ENCODE results near the gene TNRC6C.
A peak's percentile ranks its signal among the peaks of the same experiment; 100 is the strongest.

TNRC6C gene

DNA sequence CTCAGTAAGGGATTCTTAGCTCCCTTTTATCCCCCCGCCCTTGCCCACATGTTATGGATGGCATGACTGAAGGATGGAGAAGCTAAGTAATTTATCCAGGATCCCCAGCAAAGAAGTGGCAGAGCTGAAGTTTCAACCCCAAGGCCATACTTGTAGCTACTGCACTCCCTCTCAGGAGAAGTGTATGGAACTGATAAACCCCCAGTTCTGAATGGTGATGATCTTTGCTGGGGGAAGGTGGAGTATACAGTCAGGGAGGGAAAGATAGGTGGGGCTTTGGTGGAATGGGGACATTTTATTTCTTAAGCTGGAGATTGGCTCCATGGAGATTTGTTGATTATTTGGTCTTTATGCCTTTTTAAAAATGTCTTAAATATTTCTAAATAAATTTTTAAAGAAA is 58.3 kb downstream of the TNRC6C start:
- no peak for DNase-seq

- peak; percentile 53 for DNase-seq
Observed at GRCh38 chr17:78019367-78019975, 61.0 kb downstream of the TNRC6C start.

DNA sequence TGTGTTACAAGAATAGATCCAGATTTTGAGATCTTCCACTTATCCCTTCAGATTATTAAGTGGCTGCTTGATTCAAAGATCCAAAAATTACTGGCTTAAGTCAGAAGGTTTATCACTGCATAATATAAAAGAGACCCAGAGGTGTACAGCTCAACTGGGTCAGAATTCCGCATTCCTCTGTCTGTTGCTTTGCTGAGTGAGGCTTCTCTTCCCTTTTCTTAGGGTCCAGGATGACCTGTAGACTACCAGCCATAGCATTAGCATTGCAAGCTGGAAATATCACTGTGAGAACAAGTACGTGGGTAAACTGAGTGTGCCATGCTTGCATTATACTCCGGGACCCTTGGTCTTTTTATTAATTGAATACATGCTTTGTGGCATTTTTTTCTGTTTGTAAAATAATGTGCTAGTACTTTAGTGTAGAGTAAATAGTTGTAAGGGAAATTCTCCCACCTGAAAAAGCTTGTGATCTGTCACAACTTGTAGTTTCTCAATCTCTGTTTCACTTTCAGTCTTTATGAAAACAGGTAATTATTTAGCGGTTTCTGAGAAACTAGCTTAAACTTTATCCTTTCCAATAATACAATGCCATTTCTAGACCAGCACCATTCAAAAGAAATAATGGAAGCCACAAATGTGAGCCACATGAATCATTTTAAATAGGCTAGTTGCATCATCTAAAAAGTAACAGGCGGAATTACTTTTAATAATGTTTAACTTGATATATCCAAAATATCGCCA is 61.6 kb downstream of the TNRC6C start:
- DNase-seq = no peak

- no peak for DNase-seq
Observed at GRCh38 chr17:78020717-78021108, 62.2 kb downstream of the TNRC6C start.

- DNase-seq = peak; percentile 73
Observed at GRCh38 chr17:78022425-78022824, 63.9 kb downstream of the TNRC6C start.

- no peak for DNase-seq
Observed at GRCh38 chr17:78023042-78023441, 64.5 kb downstream of the TNRC6C start.

DNA sequence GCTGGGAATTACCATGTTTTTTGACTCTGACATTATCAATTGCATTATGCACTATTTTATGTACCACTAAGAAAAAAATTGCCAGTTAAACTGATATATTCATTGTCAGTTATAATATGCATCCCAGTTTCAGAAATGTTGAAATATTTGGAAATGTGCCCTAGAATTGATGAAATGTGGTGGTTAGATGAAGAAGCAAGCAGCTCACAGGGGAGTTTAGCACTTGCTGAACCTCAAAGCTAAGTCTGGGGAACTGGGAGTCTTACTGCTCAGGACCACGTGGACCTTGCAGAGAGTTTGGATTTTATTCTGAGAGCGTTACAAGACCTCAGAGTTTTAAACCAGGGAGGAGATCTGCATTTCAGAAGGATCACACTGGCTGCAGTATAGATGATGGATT is 67.9 kb downstream of the TNRC6C start:
- peak; percentile 40 for DNase-seq

GRCh38 chr17:78027121-78027520 is 68.6 kb downstream of the TNRC6C start:
- DNase-seq = no peak

- no peak for DNase-seq
Observed at GRCh38 chr17:78029697-78030096, 71.2 kb downstream of the TNRC6C start.

DNA sequence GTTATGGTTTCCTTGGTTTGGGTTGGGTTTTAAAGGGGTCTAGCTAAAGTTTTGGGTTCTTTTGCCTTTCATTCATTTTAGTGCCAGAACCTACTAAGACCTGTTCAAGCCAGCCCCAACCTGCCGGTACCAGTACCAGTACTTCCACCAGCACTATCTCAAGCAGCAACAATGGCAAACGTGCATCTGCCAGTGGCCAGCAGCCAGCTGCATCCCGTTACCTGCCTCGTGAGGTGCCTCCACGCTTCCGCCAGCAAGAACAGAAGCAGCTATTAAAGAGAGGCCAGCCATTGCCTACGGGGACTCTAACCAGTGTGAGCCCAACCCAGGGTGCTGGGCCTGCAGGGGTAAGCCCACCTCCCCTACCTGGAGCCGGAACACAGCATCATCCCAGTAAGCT is 72.9 kb downstream of the TNRC6C start:
- DNase-seq = no peak

DNA sequence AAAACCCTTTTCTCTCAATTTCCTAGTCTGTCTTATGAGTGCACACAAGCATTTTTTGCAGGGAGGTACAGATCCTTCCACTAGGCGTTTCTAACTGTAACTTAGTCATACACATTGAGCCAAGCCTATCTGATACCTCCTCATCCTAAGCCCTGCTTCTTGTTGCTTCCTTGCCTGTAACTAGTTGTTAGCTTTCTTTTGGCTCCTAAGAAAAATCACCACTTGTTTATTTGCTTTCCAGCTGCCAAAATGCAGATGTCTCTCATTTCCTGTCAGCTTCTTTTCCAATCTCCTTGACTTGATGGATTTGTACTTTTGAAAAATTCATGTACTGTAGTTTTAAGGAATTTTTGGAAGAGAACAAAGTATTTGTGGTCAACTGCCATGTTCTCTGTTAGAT is 73.7 kb downstream of the TNRC6C start:
- peak; percentile 66 for DNase-seq

DNA sequence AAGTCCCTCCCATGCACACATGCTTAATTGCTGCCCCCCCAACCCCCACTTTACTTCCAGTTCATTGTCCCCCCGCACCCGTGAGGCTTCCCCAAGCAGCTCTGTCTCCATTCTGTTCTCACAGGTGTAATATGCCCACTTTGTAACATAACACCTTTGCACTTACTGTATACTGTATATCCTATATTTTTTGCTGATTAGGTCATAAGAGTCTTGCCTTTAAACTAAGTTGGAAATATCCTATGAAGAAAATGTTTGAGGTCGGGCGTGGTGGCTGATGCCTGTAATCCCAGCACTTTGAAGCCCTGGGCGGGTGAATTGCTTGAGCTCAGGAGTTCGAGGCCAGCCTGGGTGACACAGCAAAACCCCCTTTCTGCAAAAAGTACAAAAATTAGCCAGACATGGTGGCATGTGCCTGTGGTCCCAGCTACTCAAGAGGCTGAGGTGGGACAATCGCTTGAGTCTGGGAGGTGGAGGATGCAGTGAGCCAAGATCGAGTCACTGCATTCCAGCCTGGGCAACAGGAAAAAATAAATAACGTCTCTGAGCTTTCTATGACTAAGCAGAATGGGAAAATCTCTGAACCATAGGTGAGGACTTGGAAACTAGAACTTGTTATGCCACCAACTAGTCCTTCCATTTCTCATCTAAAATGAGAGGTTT is 76.1 kb downstream of the TNRC6C start:
- peak; percentile 67 for DNase-seq

GRCh38 chr17:78037280-78037679 is 78.8 kb downstream of the TNRC6C start:
- DNase-seq = no peak

- DNase-seq = no peak
Observed at GRCh38 chr17:78038748-78039288, 80.3 kb downstream of the TNRC6C start.

DNA sequence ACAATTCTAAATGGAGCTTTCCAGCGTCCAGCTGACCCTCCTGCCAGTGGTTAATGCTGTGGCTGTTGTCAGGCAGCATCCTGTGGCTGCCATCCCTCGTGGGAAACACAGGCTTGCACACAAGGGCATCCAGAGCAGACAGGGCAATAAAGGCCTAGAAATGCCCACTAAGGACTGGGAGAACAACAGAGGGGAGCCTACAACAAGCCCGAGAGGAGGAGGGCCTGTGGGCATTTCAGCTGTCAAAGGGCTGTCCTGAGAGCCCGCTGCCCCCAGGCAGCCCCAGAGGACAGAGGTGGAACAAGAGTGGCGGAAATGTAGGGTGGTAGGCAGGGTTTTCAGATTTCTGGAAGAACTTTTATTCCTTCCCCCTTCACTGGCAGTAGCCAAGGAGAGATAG is 81.1 kb downstream of the TNRC6C start:
- no peak for DNase-seq

DNA sequence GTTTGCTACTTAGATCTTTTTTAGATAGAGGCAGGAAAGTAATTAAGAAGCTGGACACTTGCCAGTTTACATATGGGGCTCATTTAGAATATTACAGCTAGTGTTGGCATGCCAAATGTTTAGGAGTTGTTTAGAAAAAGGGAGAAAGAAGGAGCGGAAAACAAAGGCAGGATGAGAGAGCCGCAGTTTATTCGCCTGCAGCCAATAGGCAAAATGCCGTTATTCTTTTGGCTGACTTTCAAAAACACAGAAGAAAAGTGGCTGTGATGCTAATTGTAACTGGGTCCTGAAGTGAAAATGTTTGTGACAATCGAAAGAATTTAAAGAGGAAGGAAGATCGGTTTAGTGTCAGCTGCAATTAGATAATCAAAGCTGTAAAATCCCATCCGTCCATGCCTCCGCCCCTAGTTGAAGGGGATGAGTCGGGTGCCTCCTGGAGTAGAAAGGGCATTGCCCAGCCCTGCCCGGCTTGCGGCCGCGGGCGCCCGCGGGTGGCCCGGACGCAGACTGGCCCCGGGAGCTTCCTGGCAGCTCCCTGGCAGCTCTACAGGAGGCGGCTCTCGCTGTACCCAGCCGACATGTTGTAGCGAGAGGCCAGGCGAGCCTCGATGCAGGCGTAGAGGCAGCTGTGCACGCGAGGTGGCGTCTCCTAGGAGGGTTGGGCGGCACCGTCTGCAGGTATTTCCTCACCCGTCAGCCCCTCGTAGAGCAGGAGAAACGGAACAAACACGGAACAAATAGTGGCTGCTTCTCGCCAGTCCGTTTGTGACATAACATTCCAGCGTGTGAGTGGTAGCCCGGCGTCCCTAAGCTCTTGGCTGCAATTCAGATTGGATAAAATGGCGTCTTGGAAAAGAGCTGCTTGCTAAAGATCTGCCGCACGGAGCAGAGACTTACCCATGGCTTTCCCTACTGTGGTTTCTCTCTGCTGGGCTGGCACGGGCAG is 82.2 kb downstream of the TNRC6C start:
- DNase-seq = peak; percentile 60

DNA sequence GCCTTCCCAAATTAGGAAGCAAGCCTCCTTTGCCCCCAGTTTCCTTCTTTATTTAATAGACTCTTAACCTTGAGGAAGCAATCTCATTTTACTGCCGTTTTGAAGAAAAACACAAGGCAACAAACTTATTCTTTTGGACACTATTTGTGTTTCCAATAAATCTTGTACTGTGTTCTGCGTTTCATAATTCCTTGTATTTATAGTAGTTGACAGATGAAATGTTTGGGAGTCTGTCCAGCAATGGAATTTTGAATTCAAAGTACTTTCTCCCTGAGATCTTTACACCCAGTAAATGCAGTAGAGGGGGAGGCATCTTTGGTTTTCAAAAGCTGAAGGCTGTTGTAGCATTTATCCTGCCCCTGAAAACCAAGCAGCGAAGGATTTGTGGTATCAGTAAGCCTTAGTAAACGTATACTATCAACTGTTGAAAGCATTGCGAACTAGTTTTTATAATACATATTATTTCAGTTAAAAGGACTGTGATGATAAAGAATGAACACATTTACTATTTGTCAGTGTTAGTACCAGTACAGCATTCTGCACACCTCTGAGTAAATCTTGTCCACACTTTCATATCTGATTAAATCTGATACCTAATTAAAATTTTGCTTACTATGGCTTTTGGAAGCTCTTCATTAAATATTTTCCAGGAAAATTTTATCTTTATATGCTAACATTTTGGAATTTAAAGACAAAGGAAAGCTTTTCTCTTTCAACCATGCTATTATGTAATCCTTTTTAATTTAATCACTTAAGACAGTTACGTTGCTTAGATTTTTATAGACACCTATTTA is 83.1 kb downstream of the TNRC6C start:
- DNase-seq = peak; percentile 29

- DNase-seq = no peak
Observed at GRCh38 chr17:78042542-78042941, 84.0 kb downstream of the TNRC6C start.

DNA sequence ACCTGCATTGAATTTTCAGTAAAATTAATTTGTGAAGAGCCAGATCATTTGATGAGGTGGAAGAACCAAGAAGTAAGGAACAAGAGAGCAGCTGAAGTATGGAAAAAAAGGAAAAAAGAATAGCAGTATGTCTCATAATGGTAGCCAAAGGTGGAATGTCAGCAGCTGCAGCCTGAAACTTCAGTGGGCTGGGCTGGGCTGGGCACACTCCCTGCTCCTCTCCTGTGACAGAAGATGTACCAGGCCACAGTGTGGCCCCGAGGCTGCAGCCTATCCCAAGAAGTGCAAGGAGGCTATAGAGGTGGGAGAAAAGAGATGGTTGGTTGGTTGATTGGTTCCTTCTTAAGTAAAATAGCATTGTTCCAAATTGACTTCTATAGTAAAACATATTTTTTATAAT is 84.5 kb downstream of the TNRC6C start:
- DNase-seq = no peak

DNA sequence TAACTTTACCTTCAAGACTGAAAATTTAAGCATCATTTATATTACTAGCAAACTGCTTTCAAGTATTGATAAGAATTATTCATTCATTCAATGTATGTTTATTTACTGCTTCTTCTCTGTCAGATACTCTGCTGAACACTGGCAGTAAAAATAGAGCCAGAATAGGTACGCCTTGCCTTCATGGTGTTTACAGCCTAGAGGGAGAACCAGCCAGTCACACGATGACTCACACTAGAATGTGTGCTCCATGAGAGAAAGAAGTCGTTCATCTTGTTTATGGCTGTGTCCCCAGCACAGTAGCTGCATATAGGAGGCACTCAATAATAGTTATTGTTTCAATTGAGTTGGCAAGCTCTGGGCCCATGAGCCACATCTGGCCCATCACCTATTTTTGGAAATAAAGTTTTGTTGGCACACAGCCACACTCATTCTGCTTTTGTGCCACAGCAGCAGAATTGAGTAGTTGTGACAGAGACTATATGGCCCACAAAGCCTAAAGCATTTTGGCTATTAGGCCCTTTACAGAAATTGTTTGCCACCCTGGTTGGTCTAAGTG is 85.9 kb downstream of the TNRC6C start:
- DNase-seq = peak; percentile 34

DNA sequence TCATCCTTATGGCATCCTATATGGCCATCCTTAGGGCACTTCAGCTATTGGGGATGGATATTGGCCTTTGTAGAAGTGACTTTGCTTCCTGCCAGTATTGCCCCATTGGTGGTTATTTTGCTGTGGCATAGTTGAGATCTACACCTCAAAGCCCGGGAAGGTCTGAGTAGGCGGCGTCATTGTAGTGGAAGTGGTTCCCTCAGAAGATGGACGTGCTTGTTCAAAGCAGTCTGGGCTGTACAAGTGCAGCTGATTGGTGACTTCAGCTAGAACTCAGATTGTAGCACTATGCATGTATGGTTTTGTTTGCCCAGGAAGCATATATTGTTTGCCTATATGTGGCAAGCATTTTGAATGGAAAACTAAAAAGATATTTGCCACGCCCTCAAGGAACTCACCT is 86.8 kb downstream of the TNRC6C start:
- DNase-seq = no peak

GRCh38 chr17:78046923-78047322 is 88.4 kb downstream of the TNRC6C start:
- DNase-seq = no peak

Measured in fibroblast of skin of right quadriceps (primary cell).